Fibroblast of lung (primary cell): ENCODE measurements around the gene KRT82. TPM values are rescaled to one million over a fixed set of nuclear protein-coding genes. Genes with fewer than 3 reads are reported as not detected.

Experiments used
- DNase-seq, 2 donors: peaks; one replicate each; pipeline versions ENCODE4 v3.0.0 to v3.0.0-alpha.2; 2010; ENCODE audit warnings: low read depth in 2 of 2
- H2AFZ ChIP-seq: 2 replicates; pipeline ENCODE4 v1.5.1; 2012; ENCODE audit warnings: low read length, control low read depth, inconsistent platforms
- H3K27ac ChIP-seq: 2 replicates; pipeline ENCODE4 v1.5.1; 2011; ENCODE audit warnings: low read length, control low read depth; ENCODE audit not compliant: insufficient read depth
- H3K27me3 ChIP-seq: 2 replicates; pipeline ENCODE4 v1.5.1; 2011; ENCODE audit warnings: mild to moderate bottlenecking, low read length; ENCODE audit not compliant: control insufficient read depth, insufficient read depth
- H3K36me3 ChIP-seq: 2 replicates; pipeline ENCODE4 v1.5.1; 2011; ENCODE audit warnings: low read length; ENCODE audit not compliant: control insufficient read depth, insufficient read depth
- H3K4me1 ChIP-seq: 2 replicates; pipeline ENCODE4 v1.5.1; 2011; ENCODE audit warnings: low read length; ENCODE audit not compliant: control insufficient read depth, insufficient read depth; ENCODE audit errors: extremely low read depth
- H3K4me2 ChIP-seq: 2 replicates; pipeline ENCODE4 v1.5.1; 2011; ENCODE audit warnings: low read length, control low read depth; ENCODE audit not compliant: insufficient read depth; ENCODE audit errors: extremely low read depth
- H3K4me3 ChIP-seq, 4 experiments: fragments of 200-600 bp in 1 of 4; sonication (generic) in 1 of 4; replicated peaks in 1 of 4; 2 replicates each; pipeline ENCODE4 v1.5.1; 2011 to 2016; ENCODE audit warnings: low read length in 4 of 4, low read depth in 3 of 4, mild to moderate bottlenecking in 3 of 4, control low read depth in 2 of 4, inconsistent platforms in 1 of 4, mixed read lengths in 1 of 4; ENCODE audit not compliant: insufficient read depth in 1 of 4; ENCODE audit errors: control extremely low read depth in 1 of 4
- H3K79me2 ChIP-seq: 2 replicates; pipeline ENCODE4 v1.5.1; 2012; ENCODE audit warnings: mild to moderate bottlenecking, low read length, inconsistent platforms; ENCODE audit not compliant: control insufficient read depth, insufficient read depth
- H3K9ac ChIP-seq: 2 replicates; pipeline ENCODE4 v1.5.1; 2011; ENCODE audit warnings: mild to moderate bottlenecking, low read length, control low read depth; ENCODE audit not compliant: insufficient read depth
- H3K9me3 ChIP-seq: 2 replicates; pipeline ENCODE4 v1.5.1; 2012; ENCODE audit warnings: low read depth, low read length; ENCODE audit not compliant: control insufficient read depth, insufficient read depth
- H4K20me1 ChIP-seq: 2 replicates; pipeline ENCODE4 v1.5.1; 2011; ENCODE audit warnings: low read length; ENCODE audit not compliant: control insufficient read depth, insufficient read depth; ENCODE audit errors: extremely low read depth
- CTCF ChIP-seq, 2 donors: IDR thresholded peaks in 1 of 2; conservative IDR thresholded peaks in 1 of 2; 1 replicate in 1 of 2; 2 replicates in 1 of 2; pipeline ENCODE4 v1.5.1; 2011 to 2012; ENCODE audit warnings: low read length in 2 of 2, control low read depth in 1 of 2, inconsistent platforms in 1 of 2, low read depth in 1 of 2, mild to moderate bottlenecking in 1 of 2
- EZH2 ChIP-seq: IDR thresholded peaks from 2 replicates; pipeline ENCODE4 v1.5.1; 2012; ENCODE audit warnings: low read length, control low read depth, mild to moderate bottlenecking; ENCODE audit errors: missing control alignments
- polyA plus RNA-seq, 2 donors: library from polyadenylated mRNA; depleted of rRNA in 1 of 2; stranded (reverse) in 1 of 2; unstranded in 1 of 2; fragments of >200 nt; gene quantifications; 2 replicates each; pipeline ENCODE4 v1.2.1, GENCODE V29; 2011 to 2012; ENCODE audit warnings: missing spikeins in 1 of 2
- total RNA-seq: library from RNA; depleted of rRNA; stranded (reverse); fragments of >200 nt; gene quantifications from 2 replicates; pipeline ENCODE4 v1.2.1, GENCODE V29; 2014

Gene KRT82
- total and polyA plus RNA-seq, 2 donors (not counting 1 experiment from before 2014, with no cell fraction given), result not detected

GRCh38 chr12:52390739-52391617 is 15.2 kb downstream of the KRT82 start:
- Histone ChIP-seq H3K4me1 (no peaks in the 10 kb centered on the region), H3K27me3 (peaks cover 9% of the 10 kb centered on the region), H3K9ac (no peak overlapping the region), H3K4me3 (no peak overlapping the region), H3K4me2 (no peak overlapping the region), H3K79me2 (no peaks in the 10 kb centered on the region), H2AFZ (no peak overlapping the region), H3K27ac (no peak overlapping the region), H3K36me3 (no peaks in the 10 kb centered on the region), H3K9me3 (no peaks in the 10 kb centered on the region), H4K20me1 (no peaks in the 10 kb centered on the region)
- DNase-seq, result no peak
- TF ChIP-seq EZH2, result no peak
- TF ChIP-seq CTCF (conservative IDR thresholded peaks at IDR 0.05 in 1 of 2, IDR thresholded peaks at IDR 0.05 in 1 of 2; ENCODE audit: low read depth in 1 of 2, low read length in 2 of 2), result peak; percentile 45 to 54

DNA sequence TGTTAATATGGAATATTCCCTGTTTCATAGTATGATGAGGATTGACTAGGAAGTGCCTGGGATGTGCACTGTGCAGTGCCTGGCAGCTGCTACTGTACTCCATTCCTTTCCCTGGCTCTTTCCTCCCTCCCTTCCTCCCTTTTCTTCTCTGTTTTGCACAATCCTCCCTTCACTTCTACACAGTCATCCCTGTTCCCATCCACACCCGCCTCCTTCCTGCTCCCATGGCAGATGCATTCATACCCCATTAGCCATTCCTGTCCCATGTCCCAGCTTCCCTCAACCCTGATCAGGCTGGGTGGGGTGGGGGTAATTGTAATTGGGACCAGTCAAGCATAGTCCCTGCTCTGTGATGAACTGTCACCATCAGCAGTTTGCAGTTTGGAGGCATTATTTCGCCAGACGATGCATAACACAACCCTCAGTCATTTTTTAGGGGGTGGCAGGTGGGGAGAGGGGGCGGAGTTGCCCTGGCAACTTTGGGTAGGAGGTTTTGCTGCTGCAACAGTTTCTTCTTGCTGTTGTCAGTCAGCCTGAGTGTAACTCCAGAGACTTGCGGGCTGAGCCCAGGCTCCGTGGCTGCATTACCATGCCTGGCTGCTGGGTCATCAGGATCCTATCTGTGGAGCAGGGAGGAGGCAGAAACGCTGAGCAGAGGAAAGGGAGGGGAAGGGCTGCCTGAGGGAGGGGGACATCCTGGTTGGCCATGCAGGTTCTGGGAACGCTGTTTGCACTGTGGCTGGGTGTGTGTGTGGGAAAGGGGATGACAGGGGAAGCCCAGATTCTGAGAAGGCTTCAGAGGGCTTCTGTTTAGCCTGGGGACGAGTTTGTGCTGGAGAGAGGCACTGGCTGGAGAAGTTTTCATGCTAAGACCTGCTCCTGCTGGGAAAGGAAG is 16.6 kb downstream of the KRT82 start:
- no peak overlapping the region for H3K27ac ChIP-seq
- H3K4me1 ChIP-seq, result no peaks in the 10 kb centered on the region
- TF ChIP-seq EZH2 (no peak), CTCF (conservative IDR thresholded peaks at IDR 0.05 in 1 of 2, IDR thresholded peaks at IDR 0.05 in 1 of 2; ENCODE audit: low read depth in 1 of 2, low read length in 2 of 2) (no peak)
- no peaks in the 10 kb centered on the region for H4K20me1 ChIP-seq
- H3K4me3 ChIP-seq, result no peak overlapping the region
- H3K36me3 ChIP-seq, result no peaks in the 10 kb centered on the region
- H3K4me2 ChIP-seq, result no peak overlapping the region
- H3K27me3 ChIP-seq, result peaks cover 9% of the 10 kb centered on the region
- no peaks in the 10 kb centered on the region for H3K79me2 ChIP-seq
- no peak overlapping the region for H3K9ac ChIP-seq
- H2AFZ ChIP-seq, result no peak overlapping the region
- H3K9me3 ChIP-seq, result no peaks in the 10 kb centered on the region
- peak in 1 of 2 donors; percentile 60 for DNase-seq

DNA sequence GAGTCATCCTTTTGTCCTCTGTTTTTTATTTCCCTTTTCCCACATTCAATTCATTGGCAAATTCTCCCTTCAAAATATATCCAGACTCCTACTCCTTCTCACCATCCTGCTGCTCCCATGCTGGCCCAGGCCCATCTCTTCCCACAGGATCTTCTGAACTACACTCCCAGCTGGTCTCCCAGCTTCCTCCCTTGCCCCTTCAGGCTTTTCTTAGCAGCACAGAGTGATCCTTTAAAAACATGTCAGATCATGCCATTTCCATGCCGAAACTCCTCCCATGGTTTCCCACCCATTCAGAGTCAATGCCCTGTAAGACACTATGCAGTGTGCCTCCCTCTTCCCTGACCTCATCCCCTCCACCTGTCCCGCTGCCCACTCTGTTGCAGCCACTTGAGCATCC is 18.3 kb downstream of the KRT82 start:
- H3K79me2 ChIP-seq, result no peaks in the 10 kb centered on the region
- no peaks in the 10 kb centered on the region for H4K20me1 ChIP-seq
- no peaks in the 10 kb centered on the region for H3K4me1 ChIP-seq
- no peaks in the 10 kb centered on the region for H3K36me3 ChIP-seq
- no peak overlapping the region for H2AFZ ChIP-seq
- TF ChIP-seq CTCF (conservative IDR thresholded peaks at IDR 0.05 in 1 of 2, IDR thresholded peaks at IDR 0.05 in 1 of 2; ENCODE audit: low read depth in 1 of 2, low read length in 2 of 2) (no peak), EZH2 (no peak)
- H3K27ac ChIP-seq, result no peak overlapping the region
- no peak for DNase-seq
- no peak overlapping the region for H3K4me2 ChIP-seq
- H3K4me3 ChIP-seq, result no peak overlapping the region
- no peaks in the 10 kb centered on the region for H3K9me3 ChIP-seq
- no peak overlapping the region for H3K9ac ChIP-seq
- peaks cover 15% of the 10 kb centered on the region for H3K27me3 ChIP-seq
